Lower leg skin (tissue), 3 donors: ENCODE data around the gene DFFA.

ENCODE experiments used
- POLR2A ChIP-seq, 2 donors: fragments of 450-650 bp; IDR thresholded peaks; one replicate each; pipeline ENCODE4 v1.6.1; 2016 to 2017; ENCODE audit warnings: antibody characterized with exemption in 2 of 2, mild to moderate bottlenecking in 1 of 2, moderate library complexity in 1 of 2
- TF ChIP-seq, protein P1 (sequence below), 3 donors: fragments of 450-650 bp; IDR thresholded peaks; one replicate each; pipeline ENCODE4 v1.5.1; 2016; ENCODE audit warnings: antibody characterized with exemption in 3 of 3, mild to moderate bottlenecking in 3 of 3, moderate library complexity in 2 of 3

GRCh38 chr1:10437052-10437451 lies 35.3 kb downstream of the DFFA start:
- TF ChIP-seq, protein P1, sequence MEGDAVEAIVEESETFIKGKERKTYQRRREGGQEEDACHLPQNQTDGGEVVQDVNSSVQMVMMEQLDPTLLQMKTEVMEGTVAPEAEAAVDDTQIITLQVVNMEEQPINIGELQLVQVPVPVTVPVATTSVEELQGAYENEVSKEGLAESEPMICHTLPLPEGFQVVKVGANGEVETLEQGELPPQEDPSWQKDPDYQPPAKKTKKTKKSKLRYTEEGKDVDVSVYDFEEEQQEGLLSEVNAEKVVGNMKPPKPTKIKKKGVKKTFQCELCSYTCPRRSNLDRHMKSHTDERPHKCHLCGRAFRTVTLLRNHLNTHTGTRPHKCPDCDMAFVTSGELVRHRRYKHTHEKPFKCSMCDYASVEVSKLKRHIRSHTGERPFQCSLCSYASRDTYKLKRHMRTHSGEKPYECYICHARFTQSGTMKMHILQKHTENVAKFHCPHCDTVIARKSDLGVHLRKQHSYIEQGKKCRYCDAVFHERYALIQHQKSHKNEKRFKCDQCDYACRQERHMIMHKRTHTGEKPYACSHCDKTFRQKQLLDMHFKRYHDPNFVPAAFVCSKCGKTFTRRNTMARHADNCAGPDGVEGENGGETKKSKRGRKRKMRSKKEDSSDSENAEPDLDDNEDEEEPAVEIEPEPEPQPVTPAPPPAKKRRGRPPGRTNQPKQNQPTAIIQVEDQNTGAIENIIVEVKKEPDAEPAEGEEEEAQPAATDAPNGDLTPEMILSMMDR (IDR thresholded peaks at IDR 0.05), result no peak
- TF ChIP-seq POLR2A (IDR thresholded peaks at IDR 0.05), result no peak
